ENCODE results near the gene MINPP1. TPM values are rescaled to one million over a fixed set of nuclear protein-coding genes. Genes with fewer than 3 reads are reported as not detected.
A peak's percentile ranks its signal among the peaks of the same experiment; 100 is the strongest.
"Not testable (repeated sequence)": the region's sequence is repeated elsewhere in the genome, so short reads cannot be mapped to it uniquely, and the experiment has no call there.

The MINPP1 gene
- total RNA-seq, 6 experiments from 2014 or later: 14.4 to 28.2 (median 25.0) TPM

GRCh38 chr10:87585565-87586514, 81.1 kb downstream of the MINPP1 start:
- H3K36me3 ChIP-seq: no peaks in the 10 kb centered on the region
- TF ChIP-seq, protein P1, sequence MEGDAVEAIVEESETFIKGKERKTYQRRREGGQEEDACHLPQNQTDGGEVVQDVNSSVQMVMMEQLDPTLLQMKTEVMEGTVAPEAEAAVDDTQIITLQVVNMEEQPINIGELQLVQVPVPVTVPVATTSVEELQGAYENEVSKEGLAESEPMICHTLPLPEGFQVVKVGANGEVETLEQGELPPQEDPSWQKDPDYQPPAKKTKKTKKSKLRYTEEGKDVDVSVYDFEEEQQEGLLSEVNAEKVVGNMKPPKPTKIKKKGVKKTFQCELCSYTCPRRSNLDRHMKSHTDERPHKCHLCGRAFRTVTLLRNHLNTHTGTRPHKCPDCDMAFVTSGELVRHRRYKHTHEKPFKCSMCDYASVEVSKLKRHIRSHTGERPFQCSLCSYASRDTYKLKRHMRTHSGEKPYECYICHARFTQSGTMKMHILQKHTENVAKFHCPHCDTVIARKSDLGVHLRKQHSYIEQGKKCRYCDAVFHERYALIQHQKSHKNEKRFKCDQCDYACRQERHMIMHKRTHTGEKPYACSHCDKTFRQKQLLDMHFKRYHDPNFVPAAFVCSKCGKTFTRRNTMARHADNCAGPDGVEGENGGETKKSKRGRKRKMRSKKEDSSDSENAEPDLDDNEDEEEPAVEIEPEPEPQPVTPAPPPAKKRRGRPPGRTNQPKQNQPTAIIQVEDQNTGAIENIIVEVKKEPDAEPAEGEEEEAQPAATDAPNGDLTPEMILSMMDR (IDR thresholded peaks at IDR 0.05): peak in 2 of 4 donors; percentile 26 to 30
- TF ChIP-seq POLR2A (IDR thresholded peaks at IDR 0.05): no peak
- DNase-seq: no peak
- no peaks in the 10 kb centered on the region for H3K27me3 ChIP-seq
- H3K4me3 ChIP-seq: peak overlapping the region in 2 of 3 donors; percentile 0 to 14
- intact Hi-C loops (cut with DNase I): no loop called here
- 22% methylated on average over 5 of the region's 5 CpGs for WGBS (ENCODE audit: insufficient coverage, low coverage, low lambda C conversion rate, missing lambda C conversion rate)
- peaks cover 0 to 32% (median 15%) of the 10 kb centered on the region in 4 donors for H3K4me1 ChIP-seq
- H3K27ac ChIP-seq: peak overlapping the region; percentile 25 to 54 (median 46)
- no peaks in the 10 kb centered on the region for H3K9me3 ChIP-seq
- ATAC-seq: peak; percentile 73 to 79 (median 74)

GRCh38 chr10:87589645-87590051, 85.0 kb downstream of the MINPP1 start:
- 13% methylated on average over 3 of the region's 3 CpGs for WGBS (ENCODE audit: insufficient coverage, low coverage, low lambda C conversion rate, missing lambda C conversion rate)
- ATAC-seq (peak; percentile 5 to 43 (median 27)), DNase-seq (no peak)
- no peaks in the 10 kb centered on the region for H3K27me3 ChIP-seq
- TF ChIP-seq, protein P1 (IDR thresholded peaks at IDR 0.05): no peak
- no peak for TF ChIP-seq POLR2A (IDR thresholded peaks at IDR 0.05)
- no peaks in the 10 kb centered on the region for H3K36me3 ChIP-seq
- intact Hi-C loops (cut with DNase I): no loop called here
- no peaks in the 10 kb centered on the region for H3K9me3 ChIP-seq
- H3K4me1 ChIP-seq: peaks cover 0 to 63% (median 30%) of the 10 kb centered on the region in 4 donors
- no peak overlapping the region for H3K4me3 ChIP-seq
- peak overlapping the region in 2 of 3 donors; percentile 58 to 74 for H3K27ac ChIP-seq

- peak overlapping the region in 2 of 3 donors; percentile 58 to 74 for H3K27ac ChIP-seq
- peak; percentile 72 to 81 (median 76) for ATAC-seq
- intact Hi-C loops (cut with DNase I): no loop called here
- no peaks in the 10 kb centered on the region for H3K9me3 ChIP-seq
- no peak for DNase-seq
- TF ChIP-seq, protein P1 (IDR thresholded peaks at IDR 0.05): no peak
- no peak for TF ChIP-seq POLR2A (IDR thresholded peaks at IDR 0.05)
- H3K27me3 ChIP-seq: no peaks in the 10 kb centered on the region
- 75% methylated on average over 2 of the region's 2 CpGs for WGBS (ENCODE audit: insufficient coverage, low coverage, low lambda C conversion rate, missing lambda C conversion rate)
- no peaks in the 10 kb centered on the region for H3K36me3 ChIP-seq
- peaks cover 0 to 73% (median 31%) of the 10 kb centered on the region in 4 donors for H3K4me1 ChIP-seq
- H3K4me3 ChIP-seq: no peak overlapping the region
Observed at GRCh38 chr10:87590705-87591588, 86.3 kb downstream of the MINPP1 start.

DNA sequence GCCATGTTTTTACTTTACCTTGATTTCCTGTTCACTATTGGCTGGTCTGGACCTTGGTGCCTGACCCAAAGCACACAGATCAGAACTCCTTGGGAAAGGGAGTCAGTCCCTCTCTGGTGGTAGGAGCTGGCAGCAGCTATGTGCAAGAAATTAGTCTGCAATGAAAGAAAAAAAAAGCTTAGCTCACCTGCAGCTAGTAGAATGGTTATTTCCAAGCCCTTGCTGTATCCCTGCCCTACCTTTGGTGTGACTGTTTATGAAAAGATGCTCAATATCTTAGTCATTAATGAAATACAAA, 86.8 kb downstream of the MINPP1 start:
- intact Hi-C loops (cut with DNase I): no loop called here
- peak overlapping the region in 2 of 3 donors; percentile 58 to 74 for H3K27ac ChIP-seq
- DNase-seq: no peak
- ATAC-seq: peak in 2 of 4 donors; percentile 4 to 17
- no peaks in the 10 kb centered on the region for H3K36me3 ChIP-seq
- H3K9me3 ChIP-seq: no peaks in the 10 kb centered on the region
- H3K27me3 ChIP-seq: no peaks in the 10 kb centered on the region
- TF ChIP-seq, protein P1 (IDR thresholded peaks at IDR 0.05): no peak
- no peak overlapping the region for H3K4me3 ChIP-seq
- peaks cover 0 to 69% (median 31%) of the 10 kb centered on the region in 4 donors for H3K4me1 ChIP-seq

GRCh38 chr10:87592920-87593319, 88.2 kb downstream of the MINPP1 start:
- 76% methylated on average over 4 of the region's 4 CpGs for WGBS (ENCODE audit: insufficient coverage, low coverage, low lambda C conversion rate, missing lambda C conversion rate)
- H3K27me3 ChIP-seq; H3K36me3 ChIP-seq; H3K27ac ChIP-seq; DNase-seq; H3K4me3 ChIP-seq; ATAC-seq; intact Hi-C loops (cut with DNase I); H3K9me3 ChIP-seq: not testable (repeated sequence)
- peaks cover 0 to 68% (median 31%) of the 10 kb centered on the region in 4 donors for H3K4me1 ChIP-seq
